AG09309 (cell line): ENCODE results near the gene GSTM5.
"Not testable (repeated sequence)": the region's sequence is repeated elsewhere in the genome, so short reads cannot be mapped to it uniquely, and the experiment has no call there.

Experiments used
- DNase-seq: peaks from one replicate; pipeline ENCODE4 v3.0.0-alpha.2; 2010; ENCODE audit warnings: low read depth
- H3K4me3 ChIP-seq: 2 replicates; pipeline ENCODE4 v1.5.1; 2011; ENCODE audit warnings: mild to moderate bottlenecking, low read depth, low read length, moderate library complexity; ENCODE audit not compliant: control insufficient read depth
- TF ChIP-seq, protein P1 (sequence below): IDR thresholded peaks from 2 replicates; pipeline ENCODE4 v1.5.1; 2011; ENCODE audit warnings: mild to moderate bottlenecking, low read depth, low read length, inconsistent platforms; ENCODE audit not compliant: insufficient read depth, control insufficient read depth; ENCODE audit errors: missing control alignments

Gene GSTM5

DNA sequence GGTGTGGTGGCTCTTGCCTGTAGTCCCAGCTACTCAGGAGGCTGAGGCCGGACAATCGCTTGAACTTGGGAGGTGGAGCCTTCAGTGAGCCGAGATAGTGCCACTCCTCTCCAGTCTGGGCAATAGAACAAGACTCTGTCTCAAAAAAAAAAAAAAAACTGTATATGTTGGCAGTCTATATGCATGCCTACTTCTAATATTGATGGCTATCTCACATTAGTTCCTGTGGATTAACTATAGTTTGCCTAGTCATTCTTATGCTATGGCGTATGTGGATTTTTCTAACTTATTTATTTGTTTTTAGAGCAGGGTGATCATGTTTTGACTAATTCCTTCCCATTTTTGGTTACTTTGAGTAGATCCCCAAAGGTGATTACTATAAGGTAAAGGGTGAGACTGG, 15.0 kb upstream of the GSTM5 start:
- H3K4me3 ChIP-seq, result no peak overlapping the region
- TF ChIP-seq, protein P1, sequence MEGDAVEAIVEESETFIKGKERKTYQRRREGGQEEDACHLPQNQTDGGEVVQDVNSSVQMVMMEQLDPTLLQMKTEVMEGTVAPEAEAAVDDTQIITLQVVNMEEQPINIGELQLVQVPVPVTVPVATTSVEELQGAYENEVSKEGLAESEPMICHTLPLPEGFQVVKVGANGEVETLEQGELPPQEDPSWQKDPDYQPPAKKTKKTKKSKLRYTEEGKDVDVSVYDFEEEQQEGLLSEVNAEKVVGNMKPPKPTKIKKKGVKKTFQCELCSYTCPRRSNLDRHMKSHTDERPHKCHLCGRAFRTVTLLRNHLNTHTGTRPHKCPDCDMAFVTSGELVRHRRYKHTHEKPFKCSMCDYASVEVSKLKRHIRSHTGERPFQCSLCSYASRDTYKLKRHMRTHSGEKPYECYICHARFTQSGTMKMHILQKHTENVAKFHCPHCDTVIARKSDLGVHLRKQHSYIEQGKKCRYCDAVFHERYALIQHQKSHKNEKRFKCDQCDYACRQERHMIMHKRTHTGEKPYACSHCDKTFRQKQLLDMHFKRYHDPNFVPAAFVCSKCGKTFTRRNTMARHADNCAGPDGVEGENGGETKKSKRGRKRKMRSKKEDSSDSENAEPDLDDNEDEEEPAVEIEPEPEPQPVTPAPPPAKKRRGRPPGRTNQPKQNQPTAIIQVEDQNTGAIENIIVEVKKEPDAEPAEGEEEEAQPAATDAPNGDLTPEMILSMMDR, result no peak
- DNase-seq, result no peak

- not testable (repeated sequence) for DNase-seq
These were observed 14.2 kb upstream of the GSTM5 start for GRCh38 chr1:109697861-109698260.

DNA sequence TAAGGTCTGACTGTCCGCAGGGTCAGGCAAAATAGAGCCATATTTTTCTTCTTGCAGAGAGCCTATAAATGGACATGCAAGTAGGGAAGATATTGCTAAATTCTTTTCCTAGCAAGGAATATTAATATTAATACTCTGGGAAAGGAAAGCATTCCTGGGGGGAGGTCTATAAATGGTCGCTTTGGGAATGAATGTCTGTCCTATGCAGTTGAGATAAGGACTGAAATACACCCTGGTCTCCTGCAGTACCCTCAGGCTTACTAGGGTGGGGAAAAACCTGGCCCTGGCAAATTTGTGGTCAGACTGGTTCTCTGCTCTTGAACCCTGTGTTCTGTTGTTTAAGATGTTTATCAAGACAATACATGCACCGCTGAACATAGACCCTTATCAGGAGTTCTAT, 9.1 kb upstream of the GSTM5 start:
- H3K4me3 ChIP-seq, DNase-seq: not testable (repeated sequence)

More at GRCh38 chr1:109697861-109698260, 14.2 kb upstream of the GSTM5 start:
- not testable (repeated sequence) for H3K4me3 ChIP-seq

- no peak overlapping the region for H3K4me3 ChIP-seq
- DNase-seq, result no peak
- TF ChIP-seq, protein P1, result peak; percentile 14
These were observed 7.9 kb upstream of the GSTM5 start for GRCh38 chr1:109704173-109704572.

DNA sequence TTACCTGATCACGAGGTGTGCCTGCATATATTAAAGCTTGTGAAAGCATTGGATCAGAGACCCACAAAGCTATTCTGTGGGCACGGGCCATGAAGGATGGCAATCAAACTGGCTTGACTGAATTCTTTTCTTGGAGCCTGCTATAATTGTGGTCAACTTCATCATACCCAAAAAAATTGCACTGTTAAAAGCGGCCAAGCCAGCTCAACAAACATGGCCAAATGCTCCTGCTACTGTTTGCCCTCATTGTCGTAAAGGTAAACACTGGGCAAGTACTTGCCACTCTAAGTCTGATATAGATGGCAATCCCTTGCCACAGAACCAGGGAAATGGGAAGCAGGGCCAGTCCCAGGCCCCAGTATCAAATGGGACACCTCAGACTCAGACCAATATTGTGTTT, 6.6 kb upstream of the GSTM5 start:
- TF ChIP-seq, protein P1, result no peak
- DNase-seq, result no peak
- H3K4me3 ChIP-seq, result no peak overlapping the region

- not testable (repeated sequence) for H3K4me3 ChIP-seq, DNase-seq
These were observed 3.1 kb upstream of the GSTM5 start for GRCh38 chr1:109708949-109709348.

GRCh38 chr1:109709822-109710221, 2.2 kb upstream of the GSTM5 start:
- not testable (repeated sequence) for DNase-seq, H3K4me3 ChIP-seq

GRCh38 chr1:109712321-109712864, 342 bp downstream of the GSTM5 start:
- no peak for DNase-seq
- TF ChIP-seq, protein P1, result no peak
- H3K4me3 ChIP-seq, result peak overlapping the region; percentile 42

- TF ChIP-seq, protein P1, result no peak
- no peak overlapping the region for H3K4me3 ChIP-seq
- no peak for DNase-seq
These were observed 1.6 kb downstream of the GSTM5 start for GRCh38 chr1:109713636-109714035.
